ENCODE measurements around the gene HNRNPR. TPM values are rescaled to one million over a fixed set of nuclear protein-coding genes. Genes with fewer than 3 reads are reported as not detected.
"Not testable (repeated sequence)": the region's sequence is repeated elsewhere in the genome, so short reads cannot be mapped to it uniquely, and the experiment has no call there.

HNRNPR gene
- total and polyA plus RNA-seq, 2 donors (not counting 3 experiments of a cell fraction or from before 2014, with no cell fraction given): 111 to 171 TPM

GRCh38 chr1:23381233-23381885 lies 37.3 kb upstream of the HNRNPR start:
- FAIRE-seq: no peak
- no peaks in the 10 kb centered on the region for H3K36me3 ChIP-seq (ENCODE audit: control insufficient read depth in 2 of 2, extremely low read depth in 1 of 2, insufficient read depth in 2 of 2, low read length in 2 of 2)
- intact Hi-C loops (cut with micrococcal nuclease): no loop called here
- no peak overlapping the region for H3K9ac ChIP-seq (replicated peaks; ENCODE audit: extremely low read depth, insufficient read depth, low read length)
- no peaks in the 10 kb centered on the region for H3K79me2 ChIP-seq (ENCODE audit: control insufficient read depth, insufficient read depth, low read length)
- no peaks in the 10 kb centered on the region for H3K9me3 ChIP-seq (replicated peaks; ENCODE audit: control insufficient read depth, insufficient read depth, low read length)
- no peak for DNase-seq (ENCODE audit: low read depth, low spot score)
- no peak overlapping the region for H3K4me3 ChIP-seq (replicated peaks in 1 of 3; ENCODE audit: insufficient read depth in 1 of 3, low read depth in 1 of 3, low read length in 3 of 3)
- BruUV-seq (replicated peaks): no TSS peak
- H3K27ac ChIP-seq (ENCODE audit: insufficient read depth, low read depth, low read length): no peak overlapping the region
- dilution Hi-C loops (cut with MboI; ENCODE audit: extremely low pct_ligation_motif_present, low sequenced_read_pairs): no loop called here
- no peak overlapping the region for H2AFZ ChIP-seq (ENCODE audit: low read depth, low read length)
- H4K20me1 ChIP-seq (replicated peaks; ENCODE audit: control insufficient read depth, extremely low read depth, insufficient read depth, low read length): no peaks in the 10 kb centered on the region
- CTCF ChIA-PET: interaction anchor here (1.3 kb wide), 1 partner anchor 22 kb away, joined by 5 read pairs; no protein-coding TSS in a partner anchor
- POLR2A ChIA-PET: no interaction called here
- H3K27me3 ChIP-seq (ENCODE audit: control insufficient read depth in 2 of 2, insufficient read depth in 2 of 2, low read length in 2 of 2): no peaks in the 10 kb centered on the region
- TF ChIP-seq MYC (IDR thresholded peaks at IDR 0.05; ENCODE audit: low read depth, low read length): no peak
- H3K9me1 ChIP-seq (replicated peaks; ENCODE audit: control insufficient read depth, extremely low read depth, insufficient read depth, low read length): no peaks in the 10 kb centered on the region
- H3K4me1 ChIP-seq (ENCODE audit: control insufficient read depth, extremely low read depth, insufficient read depth, low read length): peaks cover 30% of the 10 kb centered on the region
- H3K4me2 ChIP-seq (ENCODE audit: insufficient read depth, low read length): no peak overlapping the region

- no TSS peak for BruUV-seq (replicated peaks)
- dilution Hi-C loops (cut with MboI; ENCODE audit: extremely low pct_ligation_motif_present, low sequenced_read_pairs) (no loop called here), intact Hi-C loops (cut with micrococcal nuclease) (no loop called here)
- ChIA-PET POLR2A (no interaction called here), CTCF (no interaction called here)
- Histone ChIP-seq H3K4me1 (ENCODE audit: control insufficient read depth, extremely low read depth, insufficient read depth, low read length) (peaks cover 30% of the 10 kb centered on the region), H3K36me3 (ENCODE audit: control insufficient read depth in 2 of 2, extremely low read depth in 1 of 2, insufficient read depth in 2 of 2, low read length in 2 of 2) (no peaks in the 10 kb centered on the region), H3K9ac (replicated peaks; ENCODE audit: extremely low read depth, insufficient read depth, low read length) (no peak overlapping the region), H3K9me1 (replicated peaks; ENCODE audit: control insufficient read depth, extremely low read depth, insufficient read depth, low read length) (no peaks in the 10 kb centered on the region), H4K20me1 (replicated peaks; ENCODE audit: control insufficient read depth, extremely low read depth, insufficient read depth, low read length) (no peaks in the 10 kb centered on the region), H3K27ac (ENCODE audit: insufficient read depth, low read depth, low read length) (no peak overlapping the region), H3K27me3 (ENCODE audit: control insufficient read depth in 2 of 2, insufficient read depth in 2 of 2, low read length in 2 of 2) (no peaks in the 10 kb centered on the region), H3K79me2 (ENCODE audit: control insufficient read depth, insufficient read depth, low read length) (no peaks in the 10 kb centered on the region), H2AFZ (ENCODE audit: low read depth, low read length) (no peak overlapping the region), H3K9me3 (replicated peaks; ENCODE audit: control insufficient read depth, insufficient read depth, low read length) (no peaks in the 10 kb centered on the region), H3K4me3 (replicated peaks in 1 of 3; ENCODE audit: insufficient read depth in 1 of 3, low read depth in 1 of 3, low read length in 3 of 3) (no peak overlapping the region), H3K4me2 (ENCODE audit: insufficient read depth, low read length) (no peak overlapping the region)
- DNase-seq (ENCODE audit: low read depth, low spot score) (no peak), FAIRE-seq (no peak)
- TF ChIP-seq MAX (IDR thresholded peaks at IDR 0.05; ENCODE audit: insufficient read depth, insufficient read length) (no peak), MYC (IDR thresholded peaks at IDR 0.05; ENCODE audit: low read depth, low read length) (no peak), FOS (IDR thresholded peaks at IDR 0.05; ENCODE audit: borderline replicate concordance, insufficient read depth, low read length) (no peak), CTCF (IDR thresholded peaks at IDR 0.05; ENCODE audit: extremely low read depth in 1 of 2, insufficient read depth in 1 of 2, low read depth in 1 of 2, low read length in 2 of 2) (no peak), POLR2A (IDR thresholded peaks at IDR 0.05; ENCODE audit: low read depth, low read length) (no peak), GATA2 (IDR thresholded peaks at IDR 0.05; ENCODE audit: insufficient read depth, insufficient read length, low read depth, low read length) (no peak), JUN (IDR thresholded peaks at IDR 0.05; ENCODE audit: borderline replicate concordance, insufficient read depth, insufficient read length, low read depth) (no peak), EZH2 (IDR thresholded peaks at IDR 0.05; ENCODE audit: borderline replicate concordance, low read depth, low read length, severe bottlenecking) (no peak), POLR2AphosphoS5 (IDR thresholded peaks at IDR 0.05; ENCODE audit: insufficient read depth, low read depth, low read length) (no peak)
Measured at GRCh38 chr1:23380719-23381118, 36.6 kb upstream of the HNRNPR start.

- H3K4me3 ChIP-seq (replicated peaks in 1 of 3; ENCODE audit: insufficient read depth in 1 of 3, low read depth in 1 of 3, low read length in 3 of 3); FAIRE-seq; H3K9ac ChIP-seq (replicated peaks; ENCODE audit: extremely low read depth, insufficient read depth, low read length); H3K27me3 ChIP-seq (ENCODE audit: control insufficient read depth in 2 of 2, insufficient read depth in 2 of 2, low read length in 2 of 2); DNase-seq (ENCODE audit: low read depth, low spot score); intact Hi-C loops (cut with micrococcal nuclease); CTCF ChIA-PET; H3K9me3 ChIP-seq (replicated peaks; ENCODE audit: control insufficient read depth, insufficient read depth, low read length); H3K27ac ChIP-seq (ENCODE audit: insufficient read depth, low read depth, low read length); BruUV-seq (replicated peaks); H2AFZ ChIP-seq (ENCODE audit: low read depth, low read length); H3K4me2 ChIP-seq (ENCODE audit: insufficient read depth, low read length); H3K79me2 ChIP-seq (ENCODE audit: control insufficient read depth, insufficient read depth, low read length); H3K9me1 ChIP-seq (replicated peaks; ENCODE audit: control insufficient read depth, extremely low read depth, insufficient read depth, low read length); POLR2A ChIA-PET; H3K36me3 ChIP-seq (ENCODE audit: control insufficient read depth in 2 of 2, extremely low read depth in 1 of 2, insufficient read depth in 2 of 2, low read length in 2 of 2); H4K20me1 ChIP-seq (replicated peaks; ENCODE audit: control insufficient read depth, extremely low read depth, insufficient read depth, low read length); dilution Hi-C loops (cut with MboI; ENCODE audit: extremely low pct_ligation_motif_present, low sequenced_read_pairs): not testable (repeated sequence)
- H3K4me1 ChIP-seq (ENCODE audit: control insufficient read depth, extremely low read depth, insufficient read depth, low read length): peaks cover 27% of the 10 kb centered on the region
Measured at GRCh38 chr1:23380236-23380635, 36.2 kb upstream of the HNRNPR start.

Measured in endothelial cell of umbilical vein (primary cell).